ENCODE results near the gene HNRNPH1. TPM values are rescaled to one million over a fixed set of nuclear protein-coding genes. Genes with fewer than 3 reads are reported as not detected.

Gene HNRNPH1
- total and polyA plus RNA-seq, 2 of the 13 experiments (the other 11 are each of a cell fraction or from before 2014, with no cell fraction given), result 382 to 1,064 TPM

DNA sequence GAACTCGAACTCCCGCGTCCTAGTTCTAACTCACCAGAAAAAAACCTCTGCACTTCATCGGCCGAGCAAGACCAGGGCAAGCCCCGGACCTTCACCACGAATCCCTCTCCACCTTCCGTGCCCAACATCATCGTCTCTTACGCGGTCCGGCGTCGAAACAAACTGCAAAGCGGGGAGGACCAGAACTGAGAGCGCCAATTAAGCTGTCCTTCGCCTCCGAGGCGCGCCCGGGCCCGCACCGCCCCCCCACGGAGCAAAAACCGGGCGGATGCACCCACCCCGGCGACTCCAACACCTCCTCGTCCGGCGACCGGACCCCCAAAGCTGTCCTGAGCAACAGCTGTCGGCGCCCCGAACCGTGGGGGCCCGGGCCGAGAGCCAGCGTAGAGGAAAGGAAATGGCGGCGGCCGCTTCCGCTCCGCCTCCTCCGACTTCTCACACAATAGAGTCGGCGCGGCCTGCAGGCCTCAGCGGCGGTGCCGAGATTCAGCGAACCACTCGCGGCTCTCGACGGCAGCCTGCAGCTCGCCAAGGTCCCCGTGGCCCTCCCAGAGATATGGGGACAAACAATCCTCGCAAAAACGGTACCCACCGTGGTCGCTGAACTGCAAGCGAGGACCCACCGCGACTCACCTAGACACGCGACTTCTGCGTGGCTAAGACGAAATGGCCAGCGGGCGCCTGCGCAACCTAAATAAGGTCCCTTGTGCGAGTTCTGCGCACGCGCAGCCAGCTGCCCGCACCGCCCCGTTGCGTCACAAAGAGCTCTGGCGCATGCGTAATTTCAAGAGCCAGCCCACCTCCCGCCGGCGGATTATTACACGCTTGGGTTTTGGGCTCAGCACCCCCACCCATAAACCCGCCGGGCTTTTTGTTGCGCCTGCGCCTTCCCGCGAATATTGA is at the start of gene HNRNPH1 (continued):
- TF ChIP-seq, protein P1, sequence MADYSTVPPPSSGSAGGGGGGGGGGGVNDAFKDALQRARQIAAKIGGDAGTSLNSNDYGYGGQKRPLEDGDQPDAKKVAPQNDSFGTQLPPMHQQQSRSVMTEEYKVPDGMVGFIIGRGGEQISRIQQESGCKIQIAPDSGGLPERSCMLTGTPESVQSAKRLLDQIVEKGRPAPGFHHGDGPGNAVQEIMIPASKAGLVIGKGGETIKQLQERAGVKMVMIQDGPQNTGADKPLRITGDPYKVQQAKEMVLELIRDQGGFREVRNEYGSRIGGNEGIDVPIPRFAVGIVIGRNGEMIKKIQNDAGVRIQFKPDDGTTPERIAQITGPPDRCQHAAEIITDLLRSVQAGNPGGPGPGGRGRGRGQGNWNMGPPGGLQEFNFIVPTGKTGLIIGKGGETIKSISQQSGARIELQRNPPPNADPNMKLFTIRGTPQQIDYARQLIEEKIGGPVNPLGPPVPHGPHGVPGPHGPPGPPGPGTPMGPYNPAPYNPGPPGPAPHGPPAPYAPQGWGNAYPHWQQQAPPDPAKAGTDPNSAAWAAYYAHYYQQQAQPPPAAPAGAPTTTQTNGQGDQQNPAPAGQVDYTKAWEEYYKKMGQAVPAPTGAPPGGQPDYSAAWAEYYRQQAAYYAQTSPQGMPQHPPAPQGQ (CRISPR knock-in tag; IDR thresholded peaks at IDR 0.05; ENCODE audit: borderline replicate concordance), result no peak
- TF ChIP-seq PAF1 (CRISPR knock-in tag; IDR thresholded peaks at IDR 0.05) (peak; percentile 76; the same call in 1 of the 2 replicates), TRIM24 (CRISPR knock-in tag; IDR thresholded peaks at IDR 0.05) (no peak), SALL1 (CRISPR knock-in tag; IDR thresholded peaks at IDR 0.05) (peak; percentile 74; the same call in 1 of the 2 replicates), HOXA7 (CRISPR knock-in tag; IDR thresholded peaks at IDR 0.05) (peak; percentile 82; the same call in 1 of the 2 replicates), KLF16 (CRISPR knock-in tag; IDR thresholded peaks at IDR 0.05) (peak in 1 of 2 experiments; percentile 81; a peak in 3 of 4 replicates), ZNF883 (CRISPR knock-in tag; IDR thresholded peaks at IDR 0.05; ENCODE audit: not compliant biosample characterization) (peak; percentile 70), ZNF12 (CRISPR knock-in tag; IDR thresholded peaks at IDR 0.05) (peak; percentile 77), ZBTB21 (CRISPR knock-in tag; IDR thresholded peaks at IDR 0.05) (no peak), ZNF468 (CRISPR knock-in tag; IDR thresholded peaks at IDR 0.05) (no peak), ZNF296 (CRISPR knock-in tag; conservative IDR thresholded peaks at IDR 0.05) (peak; percentile 22; the same call in 1 of the 2 replicates), KDM5B (CRISPR knock-in tag; IDR thresholded peaks at IDR 0.05; ENCODE audit: borderline replicate concordance) (peak; percentile 76), ZNF547 (CRISPR knock-in tag; IDR thresholded peaks at IDR 0.05) (peak; percentile 82; the same call in 1 of the 2 replicates), SRSF4 (IDR thresholded peaks at IDR 0.05; ENCODE audit: low read depth, low read length, poor library complexity, severe bottlenecking) (no peak)
- TF ChIP-seq, protein P2, sequence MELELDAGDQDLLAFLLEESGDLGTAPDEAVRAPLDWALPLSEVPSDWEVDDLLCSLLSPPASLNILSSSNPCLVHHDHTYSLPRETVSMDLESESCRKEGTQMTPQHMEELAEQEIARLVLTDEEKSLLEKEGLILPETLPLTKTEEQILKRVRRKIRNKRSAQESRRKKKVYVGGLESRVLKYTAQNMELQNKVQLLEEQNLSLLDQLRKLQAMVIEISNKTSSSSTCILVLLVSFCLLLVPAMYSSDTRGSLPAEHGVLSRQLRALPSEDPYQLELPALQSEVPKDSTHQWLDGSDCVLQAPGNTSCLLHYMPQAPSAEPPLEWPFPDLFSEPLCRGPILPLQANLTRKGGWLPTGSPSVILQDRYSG (CRISPR knock-in tag; IDR thresholded peaks at IDR 0.05), result no peak
- TF ChIP-seq, protein P3, sequence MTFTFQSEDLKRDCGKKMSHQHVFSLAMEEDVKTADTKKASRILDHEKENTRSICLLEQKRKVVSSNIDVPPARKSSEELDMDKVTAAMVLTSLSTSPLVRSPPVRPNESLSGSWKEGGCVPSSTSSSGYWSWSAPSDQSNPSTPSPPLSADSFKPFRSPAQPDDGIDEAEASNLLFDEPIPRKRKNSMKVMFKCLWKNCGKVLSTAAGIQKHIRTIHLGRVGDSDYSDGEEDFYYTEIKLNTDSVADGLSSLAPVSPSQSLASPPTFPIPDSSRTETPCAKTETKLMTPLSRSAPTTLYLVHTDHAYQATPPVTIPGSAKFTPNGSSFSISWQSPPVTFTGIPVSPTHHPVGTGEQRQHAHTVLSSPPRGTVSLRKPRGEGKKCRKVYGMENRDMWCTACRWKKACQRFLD (CRISPR knock-in tag; IDR thresholded peaks at IDR 0.05; ENCODE audit: borderline replicate concordance), result no peak
- TF ChIP-seq, protein P4, sequence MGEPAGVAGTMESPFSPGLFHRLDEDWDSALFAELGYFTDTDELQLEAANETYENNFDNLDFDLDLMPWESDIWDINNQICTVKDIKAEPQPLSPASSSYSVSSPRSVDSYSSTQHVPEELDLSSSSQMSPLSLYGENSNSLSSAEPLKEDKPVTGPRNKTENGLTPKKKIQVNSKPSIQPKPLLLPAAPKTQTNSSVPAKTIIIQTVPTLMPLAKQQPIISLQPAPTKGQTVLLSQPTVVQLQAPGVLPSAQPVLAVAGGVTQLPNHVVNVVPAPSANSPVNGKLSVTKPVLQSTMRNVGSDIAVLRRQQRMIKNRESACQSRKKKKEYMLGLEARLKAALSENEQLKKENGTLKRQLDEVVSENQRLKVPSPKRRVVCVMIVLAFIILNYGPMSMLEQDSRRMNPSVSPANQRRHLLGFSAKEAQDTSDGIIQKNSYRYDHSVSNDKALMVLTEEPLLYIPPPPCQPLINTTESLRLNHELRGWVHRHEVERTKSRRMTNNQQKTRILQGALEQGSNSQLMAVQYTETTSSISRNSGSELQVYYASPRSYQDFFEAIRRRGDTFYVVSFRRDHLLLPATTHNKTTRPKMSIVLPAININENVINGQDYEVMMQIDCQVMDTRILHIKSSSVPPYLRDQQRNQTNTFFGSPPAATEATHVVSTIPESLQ (CRISPR knock-in tag; conservative IDR thresholded peaks at IDR 0.05), result peak; percentile 82; the same call in 1 of the 2 replicates
- TF ChIP-seq, protein P5, sequence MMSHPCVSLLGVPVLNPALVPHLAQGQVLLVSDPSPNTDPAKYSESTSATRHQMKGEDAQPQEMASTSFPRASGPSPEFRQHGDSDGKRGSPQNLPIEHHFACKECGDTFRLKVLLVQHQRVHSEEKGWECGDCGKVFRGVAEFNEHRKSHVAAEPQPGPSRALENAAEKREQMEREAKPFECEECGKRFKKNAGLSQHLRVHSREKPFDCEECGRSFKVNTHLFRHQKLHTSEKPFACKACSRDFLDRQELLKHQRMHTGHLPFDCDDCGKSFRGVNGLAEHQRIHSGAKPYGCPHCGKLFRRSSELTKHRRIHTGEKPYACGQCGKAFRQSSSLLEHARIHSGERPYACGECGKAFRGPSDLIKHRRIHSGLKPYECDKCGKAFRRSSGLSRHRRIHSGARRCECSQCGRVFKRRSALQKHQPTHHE (CRISPR knock-in tag; IDR thresholded peaks at IDR 0.05; ENCODE audit: borderline replicate concordance), result peak; percentile 80; the same call in 1 of the 2 replicates
- TF ChIP-seq, protein P6, sequence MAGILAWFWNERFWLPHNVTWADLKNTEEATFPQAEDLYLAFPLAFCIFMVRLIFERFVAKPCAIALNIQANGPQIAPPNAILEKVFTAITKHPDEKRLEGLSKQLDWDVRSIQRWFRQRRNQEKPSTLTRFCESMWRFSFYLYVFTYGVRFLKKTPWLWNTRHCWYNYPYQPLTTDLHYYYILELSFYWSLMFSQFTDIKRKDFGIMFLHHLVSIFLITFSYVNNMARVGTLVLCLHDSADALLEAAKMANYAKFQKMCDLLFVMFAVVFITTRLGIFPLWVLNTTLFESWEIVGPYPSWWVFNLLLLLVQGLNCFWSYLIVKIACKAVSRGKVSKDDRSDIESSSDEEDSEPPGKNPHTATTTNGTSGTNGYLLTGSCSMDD (CRISPR knock-in tag; IDR thresholded peaks at IDR 0.05), result no peak

All from HepG2 (cell line).